Neuron (in vitro differentiated cells): ENCODE measurements around the gene UBE2F.
"Not testable (repeated sequence)": the region's sequence is repeated elsewhere in the genome, so short reads cannot be mapped to it uniquely, and the experiment has no call there.

ENCODE experiments used
- H2AFZ ChIP-seq: one replicate; pipeline ENCODE4 v1.6.1; 2013; ENCODE audit warnings: low read depth, mild to moderate bottlenecking, inconsistent platforms, low read length, moderate library complexity
- H3K27me3 ChIP-seq: one replicate; pipeline ENCODE4 v1.6.1; 2013; ENCODE audit warnings: low read length; ENCODE audit not compliant: insufficient read depth
- H3K36me3 ChIP-seq: one replicate; pipeline ENCODE4 v1.6.1; 2013; ENCODE audit warnings: low read length; ENCODE audit not compliant: insufficient read depth
- H3K4me1 ChIP-seq: one replicate; pipeline ENCODE4 v1.6.1; 2013; ENCODE audit warnings: low read length; ENCODE audit not compliant: insufficient read depth
- H3K4me3 ChIP-seq: 2 replicates; pipeline ENCODE4 v1.5.1; 2013; ENCODE audit warnings: mild to moderate bottlenecking, low read length, moderate library complexity
- H3K9me3 ChIP-seq: one replicate; pipeline ENCODE4 v1.6.1; 2013; ENCODE audit warnings: low read length

UBE2F gene

GRCh38 chr2:237932731-237933131 is 34.1 kb upstream of the UBE2F start:
- no peaks in the 10 kb centered on the region for H3K36me3 ChIP-seq
- H3K4me3 ChIP-seq: no peak overlapping the region
- peaks cover 4% of the 10 kb centered on the region for H3K9me3 ChIP-seq
- no peaks in the 10 kb centered on the region for H3K4me1 ChIP-seq
- no peaks in the 10 kb centered on the region for H3K27me3 ChIP-seq
- H2AFZ ChIP-seq: no peak overlapping the region

GRCh38 chr2:237934186-237934585 is 32.6 kb upstream of the UBE2F start:
- Histone ChIP-seq H3K36me3 (no peaks in the 10 kb centered on the region), H3K9me3 (peaks cover 4% of the 10 kb centered on the region), H3K4me3 (no peak overlapping the region), H3K4me1 (no peaks in the 10 kb centered on the region), H2AFZ (no peak overlapping the region), H3K27me3 (no peaks in the 10 kb centered on the region)

- Histone ChIP-seq H3K4me1 (no peaks in the 10 kb centered on the region), H3K36me3 (no peaks in the 10 kb centered on the region), H3K27me3 (no peaks in the 10 kb centered on the region), H3K9me3 (no peaks in the 10 kb centered on the region), H2AFZ (no peak overlapping the region), H3K4me3 (no peak overlapping the region)
These were observed 30.9 kb upstream of the UBE2F start for GRCh38 chr2:237935740-237936452.

DNA sequence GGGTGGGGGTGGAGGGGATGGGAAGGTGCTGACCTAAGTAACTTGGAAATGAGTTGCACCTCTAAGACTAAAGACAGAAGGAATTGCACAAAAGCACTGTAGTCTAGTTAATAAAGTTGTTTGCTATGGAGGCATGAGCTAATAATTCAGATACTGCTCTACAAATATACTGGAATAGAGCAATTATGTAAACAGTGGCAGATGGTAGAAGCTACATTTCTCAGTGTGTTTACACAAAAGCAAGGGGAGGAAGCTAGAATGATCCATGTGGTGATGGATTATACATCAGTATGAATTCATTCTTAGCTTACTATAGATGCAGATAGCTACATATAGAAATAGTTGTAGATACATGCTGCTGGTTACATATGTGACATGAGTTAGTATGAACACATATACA is 27.6 kb upstream of the UBE2F start:
- no peak overlapping the region for H2AFZ ChIP-seq
- H3K9me3 ChIP-seq: no peaks in the 10 kb centered on the region
- H3K27me3 ChIP-seq: no peaks in the 10 kb centered on the region
- no peaks in the 10 kb centered on the region for H3K4me1 ChIP-seq
- H3K36me3 ChIP-seq: no peaks in the 10 kb centered on the region
- H3K4me3 ChIP-seq: no peak overlapping the region

GRCh38 chr2:237940828-237941227 is 26.0 kb upstream of the UBE2F start:
- no peaks in the 10 kb centered on the region for H3K36me3 ChIP-seq
- peaks cover 2% of the 10 kb centered on the region for H3K9me3 ChIP-seq
- no peak overlapping the region for H2AFZ ChIP-seq
- H3K4me3 ChIP-seq: no peak overlapping the region
- no peaks in the 10 kb centered on the region for H3K27me3 ChIP-seq
- no peaks in the 10 kb centered on the region for H3K4me1 ChIP-seq

DNA sequence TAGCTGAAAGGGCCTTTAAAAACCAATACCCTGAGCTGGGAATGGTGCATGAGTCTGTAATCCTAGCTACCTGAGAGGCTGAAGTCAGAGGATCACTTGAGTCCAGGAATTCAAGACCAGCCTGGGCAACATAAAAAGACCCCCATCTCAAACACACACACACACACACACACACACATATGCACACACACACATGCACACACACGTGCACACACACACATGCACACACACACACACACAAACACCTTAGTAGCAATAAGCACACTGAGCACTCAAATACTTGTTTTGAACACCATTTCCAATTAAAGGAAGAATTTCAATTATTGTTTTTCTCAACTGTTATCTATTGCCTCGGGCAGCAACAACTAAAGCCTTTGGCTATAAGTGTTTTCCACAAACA is 25.6 kb upstream of the UBE2F start:
- no peak overlapping the region for H3K4me3 ChIP-seq
- H2AFZ ChIP-seq: no peak overlapping the region
- peaks cover 2% of the 10 kb centered on the region for H3K9me3 ChIP-seq
- no peaks in the 10 kb centered on the region for H3K4me1 ChIP-seq
- no peaks in the 10 kb centered on the region for H3K27me3 ChIP-seq
- no peaks in the 10 kb centered on the region for H3K36me3 ChIP-seq

DNA sequence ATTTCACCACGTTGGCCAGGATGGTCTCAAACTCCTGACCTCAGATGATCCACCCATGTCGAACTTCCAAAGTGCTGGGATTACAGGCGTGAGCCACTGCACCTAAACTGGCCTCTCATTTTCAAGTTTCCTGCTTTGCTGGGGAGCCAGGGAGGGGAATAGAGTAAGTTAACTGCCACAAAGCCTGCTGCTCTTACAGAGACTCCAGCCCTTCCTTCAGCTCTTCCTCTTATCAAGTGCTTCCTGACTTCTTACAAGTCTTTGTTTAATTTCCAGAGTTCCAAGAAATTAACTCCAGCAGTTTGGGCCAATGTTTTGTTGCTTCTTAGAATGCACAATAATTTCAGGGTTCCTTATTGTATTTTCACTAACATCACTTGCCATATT is 24.3 kb upstream of the UBE2F start:
- no peaks in the 10 kb centered on the region for H3K36me3 ChIP-seq
- no peak overlapping the region for H2AFZ ChIP-seq
- H3K4me3 ChIP-seq: no peak overlapping the region
- H3K4me1 ChIP-seq: no peaks in the 10 kb centered on the region
- H3K9me3 ChIP-seq: peaks cover 2% of the 10 kb centered on the region
- H3K27me3 ChIP-seq: no peaks in the 10 kb centered on the region

DNA sequence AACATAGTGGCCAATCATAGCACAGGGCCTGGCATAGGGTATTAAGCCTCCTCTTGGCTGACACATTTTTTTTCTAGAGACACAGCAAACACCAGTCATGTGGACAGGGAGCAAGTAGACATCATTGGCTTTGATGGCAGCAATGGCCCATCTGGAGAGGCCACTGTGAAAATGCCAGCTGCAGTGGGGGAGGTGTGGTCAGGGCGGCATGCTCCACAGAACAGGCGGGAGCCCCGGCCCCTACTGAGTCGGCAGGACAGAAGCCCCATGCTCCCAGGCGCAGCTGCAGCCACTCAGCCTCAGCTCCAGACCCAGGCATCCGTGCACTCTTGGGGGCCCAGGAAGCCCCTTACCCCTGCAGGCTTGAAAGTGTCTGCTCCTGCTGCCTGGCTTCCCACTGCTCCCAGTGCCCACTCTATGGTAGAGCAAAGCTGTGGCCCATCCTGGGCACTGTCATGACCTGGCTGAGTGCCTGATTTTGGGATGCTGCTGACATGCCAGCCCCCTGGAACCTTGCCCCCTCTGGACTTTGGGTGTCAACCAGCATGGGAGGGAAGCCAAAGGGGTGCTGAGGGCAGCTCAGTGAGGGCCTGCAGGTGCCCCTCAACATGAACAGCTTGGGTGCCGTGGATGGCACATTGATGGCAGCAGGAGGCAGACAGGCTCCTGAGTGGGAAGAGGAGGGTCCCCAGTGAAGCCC is 23.3 kb upstream of the UBE2F start:
- Histone ChIP-seq H3K36me3 (no peaks in the 10 kb centered on the region), H2AFZ (no peak overlapping the region), H3K27me3 (no peaks in the 10 kb centered on the region), H3K4me3 (no peak overlapping the region), H3K9me3 (peaks cover 2% of the 10 kb centered on the region), H3K4me1 (no peaks in the 10 kb centered on the region)

DNA sequence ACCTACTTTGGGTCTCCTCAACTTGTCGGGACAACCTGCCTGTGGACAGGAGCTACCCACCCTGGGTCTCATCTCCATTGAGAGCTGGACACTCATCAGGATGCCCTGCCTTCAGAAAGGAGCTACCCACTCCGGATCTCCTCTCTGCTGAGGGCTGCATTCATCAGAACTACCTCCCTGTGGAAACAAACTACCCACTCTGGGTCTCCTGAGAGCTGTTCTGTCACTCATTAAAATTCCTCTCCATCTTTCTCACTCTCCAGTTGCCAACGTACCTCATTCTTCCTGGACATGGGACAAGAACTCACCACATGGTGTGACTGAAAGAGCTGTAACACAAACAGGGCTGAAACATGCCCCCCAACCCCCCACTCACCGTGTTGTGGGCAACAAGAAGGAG is 22.5 kb upstream of the UBE2F start:
- Histone ChIP-seq H3K9me3 (peaks cover 2% of the 10 kb centered on the region), H3K4me3 (no peak overlapping the region), H3K36me3 (no peaks in the 10 kb centered on the region), H3K27me3 (no peaks in the 10 kb centered on the region), H3K4me1 (no peaks in the 10 kb centered on the region), H2AFZ (no peak overlapping the region)

DNA sequence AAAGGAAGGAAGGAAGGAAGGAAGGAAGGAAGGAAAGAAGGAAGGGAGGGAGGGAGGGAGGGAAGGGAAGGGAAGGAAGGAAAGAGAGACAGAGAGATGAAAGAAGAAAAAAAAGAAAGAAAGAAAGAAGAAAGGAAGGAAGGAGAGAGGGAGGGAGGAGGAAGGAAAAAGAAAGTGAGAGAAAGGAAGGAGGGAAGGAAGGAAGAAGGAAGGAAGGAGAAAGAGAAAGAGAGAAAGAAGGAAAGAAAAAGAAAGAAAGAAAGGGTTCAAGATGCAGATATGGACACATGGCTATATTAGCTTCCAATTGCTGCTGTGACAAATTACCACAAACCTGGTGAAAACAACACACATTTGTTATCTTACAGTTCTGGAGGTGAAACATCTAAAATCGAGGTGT is 20.4 kb upstream of the UBE2F start:
- H2AFZ ChIP-seq: no peak overlapping the region
- H3K4me3 ChIP-seq: no peak overlapping the region
- H3K9me3 ChIP-seq: peaks cover 2% of the 10 kb centered on the region
- H3K4me1 ChIP-seq: no peaks in the 10 kb centered on the region
- no peaks in the 10 kb centered on the region for H3K27me3 ChIP-seq
- no peaks in the 10 kb centered on the region for H3K36me3 ChIP-seq

DNA sequence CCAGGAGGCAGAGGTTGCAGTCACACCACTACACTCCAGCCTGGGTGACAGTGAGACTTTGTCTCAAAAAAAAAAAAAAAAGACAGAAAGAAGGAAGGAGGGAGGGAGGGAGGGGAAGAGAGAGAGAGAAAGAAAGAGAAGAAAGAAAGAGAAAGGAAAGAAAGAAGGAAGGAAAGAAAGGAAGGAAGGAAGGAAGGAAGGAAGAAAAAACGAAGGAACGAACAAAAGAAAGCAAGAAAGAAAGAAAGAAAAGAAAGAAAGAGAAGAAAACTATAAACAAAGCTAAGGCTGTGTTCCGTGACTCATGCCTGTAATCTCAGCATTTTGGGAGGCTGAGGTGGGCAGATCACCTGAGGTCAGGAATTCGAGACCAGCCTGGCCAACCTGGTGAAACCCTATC is 15.5 kb upstream of the UBE2F start:
- not testable (repeated sequence) for H3K36me3 ChIP-seq, H3K4me3 ChIP-seq, H3K9me3 ChIP-seq, H2AFZ ChIP-seq, H3K4me1 ChIP-seq
- peaks cover 25% of the 10 kb centered on the region for H3K27me3 ChIP-seq

- no peak overlapping the region for H2AFZ ChIP-seq
- H3K27me3 ChIP-seq: peaks cover 28% of the 10 kb centered on the region
- no peaks in the 10 kb centered on the region for H3K36me3 ChIP-seq
- no peaks in the 10 kb centered on the region for H3K4me1 ChIP-seq
- H3K4me3 ChIP-seq: no peak overlapping the region
- peaks cover 3% of the 10 kb centered on the region for H3K9me3 ChIP-seq
These were observed 14.9 kb upstream of the UBE2F start for GRCh38 chr2:237951878-237952277.

DNA sequence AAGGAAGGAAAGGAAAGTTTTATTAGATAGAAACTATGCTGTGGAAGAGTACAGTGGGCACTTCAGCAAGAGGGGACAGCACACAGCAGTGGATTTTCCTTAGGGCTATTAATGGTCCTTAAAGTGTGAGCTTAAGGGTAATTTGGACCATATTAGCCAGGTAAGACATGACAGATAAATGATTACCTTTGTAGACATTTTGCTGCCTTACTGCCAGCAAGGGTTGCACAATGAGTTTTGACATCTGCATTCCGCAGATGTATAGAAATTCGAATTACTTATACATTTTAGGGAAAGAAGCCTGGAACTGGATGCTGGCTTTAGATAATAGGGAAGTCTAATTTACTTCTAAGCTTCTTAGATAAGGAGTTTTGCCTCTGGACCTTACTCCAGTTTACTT is 14.0 kb upstream of the UBE2F start:
- no peaks in the 10 kb centered on the region for H3K36me3 ChIP-seq
- peaks cover 3% of the 10 kb centered on the region for H3K9me3 ChIP-seq
- no peaks in the 10 kb centered on the region for H3K4me1 ChIP-seq
- H3K27me3 ChIP-seq: peaks cover 37% of the 10 kb centered on the region
- H2AFZ ChIP-seq: no peak overlapping the region
- no peak overlapping the region for H3K4me3 ChIP-seq
